Endothelial cell (in vitro differentiated cells): ENCODE results near the gene SYNE2. TPM values are rescaled to one million over a fixed set of nuclear protein-coding genes. Genes with fewer than 3 reads are reported as not detected.

Source experiments
- DNase-seq: peaks from one replicate; pipeline ENCODE4 v3.0.0; 2021; ENCODE audit warnings: low spot score
- H3K27ac Mint-ChIP-seq: one replicate; pipeline ENCODE4 v1.8.0; 2021; ENCODE audit warnings: mixed read lengths, inconsistent platforms; ENCODE audit not compliant: unreplicated experiment
- H3K27me3 Mint-ChIP-seq: one replicate; pipeline ENCODE4 v1.8.0; 2021; ENCODE audit warnings: mild to moderate bottlenecking, moderate library complexity, mixed read lengths, inconsistent platforms; ENCODE audit not compliant: unreplicated experiment
- H3K36me3 Mint-ChIP-seq: one replicate; pipeline ENCODE4 v1.8.0; 2021; ENCODE audit warnings: mild to moderate bottlenecking, low read depth, mixed read lengths, inconsistent platforms; ENCODE audit not compliant: unreplicated experiment
- H3K4me1 Mint-ChIP-seq: one replicate; pipeline ENCODE4 v1.8.0; 2021; ENCODE audit warnings: mild to moderate bottlenecking, mixed read lengths, inconsistent platforms; ENCODE audit not compliant: unreplicated experiment
- H3K4me3 Mint-ChIP-seq: one replicate; pipeline ENCODE4 v1.8.0; 2021; ENCODE audit warnings: mild to moderate bottlenecking, mixed read lengths, inconsistent platforms; ENCODE audit not compliant: unreplicated experiment
- H3K9me3 Mint-ChIP-seq: one replicate; pipeline ENCODE4 v1.8.0; 2021; ENCODE audit warnings: mixed read lengths, inconsistent platforms; ENCODE audit not compliant: unreplicated experiment
- total RNA-seq: library from RNA; stranded (reverse); fragmentation: NEBNext Ultra II Directional; extraction: Animal tissue kit (Norgen Biotek cat#: 25700); gene quantifications from one replicate; pipeline ENCODE4 v1.2.1, GENCODE V29; 2021; ENCODE audit not compliant: unreplicated experiment
- TF ChIP-seq, protein P1 (sequence below): fragments of 200-600 bp; sonication (generic); IDR thresholded peaks from one replicate; pipeline ENCODE4 v1.5.0; 2021; ENCODE audit warnings: antibody characterized with exemption; ENCODE audit not compliant: unreplicated experiment

The SYNE2 gene
- total RNA-seq, 1 donor from 2014 or later, result 35.9 TPM

GRCh38 chr14:64005822-64006221, 153.0 kb downstream of the SYNE2 start:
- TF ChIP-seq, protein P1, sequence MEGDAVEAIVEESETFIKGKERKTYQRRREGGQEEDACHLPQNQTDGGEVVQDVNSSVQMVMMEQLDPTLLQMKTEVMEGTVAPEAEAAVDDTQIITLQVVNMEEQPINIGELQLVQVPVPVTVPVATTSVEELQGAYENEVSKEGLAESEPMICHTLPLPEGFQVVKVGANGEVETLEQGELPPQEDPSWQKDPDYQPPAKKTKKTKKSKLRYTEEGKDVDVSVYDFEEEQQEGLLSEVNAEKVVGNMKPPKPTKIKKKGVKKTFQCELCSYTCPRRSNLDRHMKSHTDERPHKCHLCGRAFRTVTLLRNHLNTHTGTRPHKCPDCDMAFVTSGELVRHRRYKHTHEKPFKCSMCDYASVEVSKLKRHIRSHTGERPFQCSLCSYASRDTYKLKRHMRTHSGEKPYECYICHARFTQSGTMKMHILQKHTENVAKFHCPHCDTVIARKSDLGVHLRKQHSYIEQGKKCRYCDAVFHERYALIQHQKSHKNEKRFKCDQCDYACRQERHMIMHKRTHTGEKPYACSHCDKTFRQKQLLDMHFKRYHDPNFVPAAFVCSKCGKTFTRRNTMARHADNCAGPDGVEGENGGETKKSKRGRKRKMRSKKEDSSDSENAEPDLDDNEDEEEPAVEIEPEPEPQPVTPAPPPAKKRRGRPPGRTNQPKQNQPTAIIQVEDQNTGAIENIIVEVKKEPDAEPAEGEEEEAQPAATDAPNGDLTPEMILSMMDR, result no peak
- peaks cover 4% of the 10 kb centered on the region for H3K36me3 Mint-ChIP-seq

GRCh38 chr14:64008016-64008415, 155.2 kb downstream of the SYNE2 start:
- Mint-ChIP-seq H3K27ac (no peak overlapping the region), H3K36me3 (peaks cover 4% of the 10 kb centered on the region), H3K4me3 (no peak overlapping the region), H3K9me3 (no peaks in the 10 kb centered on the region), H3K4me1 (no peaks in the 10 kb centered on the region), H3K27me3 (peaks cover 3% of the 10 kb centered on the region)
- DNase-seq, result no peak
- TF ChIP-seq, protein P1, result no peak

More at GRCh38 chr14:64005822-64006221, 153.0 kb downstream of the SYNE2 start:
- Mint-ChIP-seq H3K27me3 (peaks cover 3% of the 10 kb centered on the region), H3K9me3 (no peaks in the 10 kb centered on the region), H3K4me1 (no peaks in the 10 kb centered on the region), H3K4me3 (no peak overlapping the region), H3K27ac (no peak overlapping the region)
- DNase-seq, result no peak

DNA sequence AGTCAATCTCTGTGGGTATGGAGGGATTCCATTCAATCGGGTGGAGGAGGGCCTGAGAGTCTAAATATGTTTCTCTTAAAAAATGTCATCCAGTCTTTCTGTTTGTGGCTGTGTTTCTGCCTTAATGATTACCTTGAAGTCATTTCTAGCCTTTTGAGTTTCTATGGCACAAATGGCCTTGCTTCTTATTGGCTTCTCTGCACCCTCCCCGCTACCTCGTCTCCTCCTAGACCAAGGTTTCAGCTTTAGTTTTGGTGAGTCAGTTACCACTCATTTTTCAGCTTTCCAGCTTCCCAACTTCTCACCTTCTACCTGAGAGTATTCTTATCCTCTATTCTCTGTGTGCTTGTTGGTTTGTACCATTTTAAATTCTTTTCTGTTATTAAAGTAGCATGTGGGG, 159.2 kb downstream of the SYNE2 start:
- TF ChIP-seq, protein P1, result no peak

GRCh38 chr14:64012720-64013119, 159.9 kb downstream of the SYNE2 start:
- TF ChIP-seq, protein P1, result no peak
- no peaks in the 10 kb centered on the region for H3K9me3 Mint-ChIP-seq
- no peaks in the 10 kb centered on the region for H3K4me1 Mint-ChIP-seq
- no peak overlapping the region for H3K27ac Mint-ChIP-seq
- H3K27me3 Mint-ChIP-seq, result peaks cover 1% of the 10 kb centered on the region
- no peaks in the 10 kb centered on the region for H3K36me3 Mint-ChIP-seq
- DNase-seq, result no peak
- no peak overlapping the region for H3K4me3 Mint-ChIP-seq

More for the DNA sequence above, 159.2 kb downstream of the SYNE2 start:
- no peak for DNase-seq
- H3K27me3 Mint-ChIP-seq, result peaks cover 1% of the 10 kb centered on the region
- H3K4me1 Mint-ChIP-seq, result no peaks in the 10 kb centered on the region
- H3K27ac Mint-ChIP-seq, result no peak overlapping the region
- no peaks in the 10 kb centered on the region for H3K36me3 Mint-ChIP-seq
- H3K4me3 Mint-ChIP-seq, result no peak overlapping the region
- H3K9me3 Mint-ChIP-seq, result no peaks in the 10 kb centered on the region

DNA sequence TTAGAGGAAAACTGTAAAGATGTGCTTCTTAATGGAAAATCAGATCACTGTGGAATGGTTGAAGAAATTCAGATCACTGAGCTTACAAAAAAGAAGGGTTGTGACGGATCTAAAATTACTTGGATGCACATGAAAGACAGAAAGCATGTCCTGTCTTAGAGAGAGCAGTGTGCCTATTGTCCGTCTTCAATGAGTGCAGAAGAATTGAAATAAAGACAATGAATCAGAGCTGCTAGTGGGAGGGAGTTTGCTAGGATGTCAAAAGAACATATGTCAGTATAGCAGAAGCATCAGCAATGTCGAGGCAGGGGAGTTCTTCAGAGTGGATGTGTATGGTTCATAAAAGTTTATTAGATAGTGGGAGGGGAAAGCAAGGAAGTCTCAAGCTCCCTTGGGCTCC, 172.7 kb downstream of the SYNE2 start:
- Mint-ChIP-seq H3K27me3 (no peaks in the 10 kb centered on the region), H3K27ac (no peak overlapping the region), H3K4me3 (no peak overlapping the region), H3K36me3 (no peaks in the 10 kb centered on the region), H3K4me1 (no peaks in the 10 kb centered on the region), H3K9me3 (no peaks in the 10 kb centered on the region)
- DNase-seq, result no peak
- TF ChIP-seq, protein P1, result no peak
